K562 (cell line): ENCODE data around the gene IFNK. TPM values are rescaled to one million over a fixed set of nuclear protein-coding genes. Genes with fewer than 3 reads are reported as not detected.

Source experiments
- ATAC-seq: fragments of 200-7000 bp; cut with Tn5 transposase; 3 replicates; pipeline ENCODE4 v1.9.1; 2020; ENCODE audit warnings: moderate library complexity
- BruUV-seq: library from RNA; stranded (reverse); fragments of 400-500 nt; replicated peaks from 2 replicates; lab custom pipeline; 2021; lab: Mats Ljungman, UMichigan
- CTCF ChIA-PET: fragments of 300-600 bp; formaldehyde crosslinking; extraction: SDS; loops from one replicate; lab custom pipeline; 2021; ENCODE audit warnings: low intra/inter-chr PET ratio; lab: Yijun Ruan, JAX
- POLR2A ChIA-PET: fragments of 300-600, 350-650 bp; sonication (Branson Sonifier 250); formaldehyde crosslinking; extraction: SDS; loops from one replicate; lab custom pipeline; 2021; ENCODE audit warnings: antibody characterized with exemption, inconsistent platforms; lab: Yijun Ruan, JAX
- DNase-seq, 4 experiments: peaks; one replicate each; pipeline versions ENCODE4 v3.0.0 to v3.0.0-alpha.2; 2011 to 2018; ENCODE audit warnings: low spot score in 3 of 4, mixed read lengths in 3 of 4; ENCODE audit errors: extremely low read depth in 1 of 4
- FAIRE-seq: peaks from 2 replicates; lab custom pipeline; 2011; peaks lifted over from hg19 to GRCh38; lab: Jason Lieb, UNC
- H2AFZ ChIP-seq: 2 replicates; pipeline ENCODE4 v1.6.0; 2011; ENCODE audit warnings: low read depth, low read length, control low read depth, inconsistent platforms
- H3K27ac ChIP-seq: fragments of 200-600 bp; 3 replicates; pipeline ENCODE4 v1.8.0; 2011; ENCODE audit warnings: low read depth, mild to moderate bottlenecking, control low read depth, inconsistent platforms, low read length, moderate library complexity, mixed read lengths; ENCODE audit errors: extremely low read depth
- H3K27me3 ChIP-seq, 2 experiments: fragments of 300-600 bp in 1 of 2; 2 replicates in 1 of 2; 3 replicates in 1 of 2; pipeline versions ENCODE4 v1.6.0 to v1.8.0; 2011; ENCODE audit warnings: inconsistent platforms in 2 of 2, low read length in 2 of 2, mild to moderate bottlenecking in 1 of 2, mixed read lengths in 1 of 2, moderate library complexity in 1 of 2; ENCODE audit not compliant: control insufficient read depth in 2 of 2, insufficient read depth in 2 of 2
- H3K36me3 ChIP-seq: fragments of 300-600 bp; 3 replicates; pipeline ENCODE4 v1.8.0; 2011; ENCODE audit warnings: mild to moderate bottlenecking, low read length, inconsistent platforms; ENCODE audit not compliant: control insufficient read depth, insufficient read depth
- H3K4me1 ChIP-seq, 2 experiments: fragments of 200-600 bp in 1 of 2; replicated peaks in 1 of 2; 2 replicates in 1 of 2; 3 replicates in 1 of 2; pipeline versions ENCODE4 v1.5.1 to v1.8.0; 2011; ENCODE audit warnings: inconsistent platforms in 2 of 2, low read length in 2 of 2, mild to moderate bottlenecking in 1 of 2, mixed read lengths in 1 of 2, moderate library complexity in 1 of 2; ENCODE audit not compliant: control insufficient read depth in 2 of 2, insufficient read depth in 2 of 2
- H3K4me2 ChIP-seq: 2 replicates; pipeline ENCODE4 v1.6.1; 2011; ENCODE audit warnings: low read length, control low read depth, inconsistent platforms, mixed read lengths; ENCODE audit not compliant: insufficient read depth
- H3K4me3 ChIP-seq: fragments of 200-600 bp; sonication (generic), shearing (Covaris generic); 2 replicates; pipeline ENCODE4 v1.5.1; 2016; ENCODE audit warnings: control low read depth, inconsistent platforms
- H3K79me2 ChIP-seq: fragments of 200-600 bp; 3 replicates; pipeline ENCODE4 v1.8.0; 2011; ENCODE audit warnings: low read length, inconsistent platforms; ENCODE audit not compliant: control insufficient read depth, insufficient read depth
- H3K9ac ChIP-seq, 2 experiments: 2 replicates each; pipeline versions ENCODE4 v1.6.0 to v1.6.1; 2011; ENCODE audit warnings: low read depth in 2 of 2, low read length in 2 of 2, control low read depth in 1 of 2, inconsistent platforms in 1 of 2, mild to moderate bottlenecking in 1 of 2, mixed read lengths in 1 of 2; ENCODE audit not compliant: insufficient read depth in 1 of 2
- H3K9me1 ChIP-seq: one replicate; pipeline ENCODE4 v1.6.0; 2011; ENCODE audit warnings: inconsistent platforms, mild to moderate bottlenecking, low read length, moderate library complexity; ENCODE audit not compliant: control insufficient read depth, insufficient read depth
- H3K9me3 ChIP-seq: replicated peaks from 2 replicates; pipeline ENCODE4 v1.5.1; 2011; ENCODE audit warnings: low read depth, low read length, inconsistent platforms; ENCODE audit not compliant: control insufficient read depth, insufficient read depth
- H4K20me1 ChIP-seq: replicated peaks from 2 replicates; pipeline ENCODE4 v1.6.1; 2011; ENCODE audit warnings: low read length, inconsistent platforms, mixed read lengths; ENCODE audit not compliant: control insufficient read depth, insufficient read depth
- NRF1 ChIP-seq, 2 experiments: fragments of 450-650 bp; IDR thresholded peaks in 1 of 2; conservative IDR thresholded peaks in 1 of 2; 2 replicates each; pipeline ENCODE4 v1.6.1; 2014; ENCODE audit warnings: mild to moderate bottlenecking in 2 of 2
- WGBS: fragments of 100-300 bp; shearing (Covaris generic); methylation state at CpG from one replicate; pipeline ENCODE4 v1.1.6; 2016; ENCODE audit warnings: low coverage, mixed read lengths; ENCODE audit not compliant: insufficient coverage; ENCODE audit errors: missing lambda C conversion rate; 5-methylcytosine and 5-hydroxymethylcytosine counted together
- in situ Hi-C: fragments of 300-500 bp; cut with MboI; formaldehyde crosslinking; loops from 4 replicates; pipeline ENCODE4 v1.15.0; 2018; ENCODE audit warnings: inconsistent platforms, mixed read lengths
- intact Hi-C: fragments of 100-400 bp; cut with micrococcal nuclease; formaldehyde crosslinking; loops from 2 replicates; pipeline ENCODE4 v1.14.2; 2022
- polyA plus RNA-seq, 8 experiments: library from polyadenylated mRNA; depleted of rRNA in 4 of 8; stranded (reverse) in 5 of 8; unstranded in 3 of 8; fragments of >200 nt; fragmentation: Nextera tagmentation in 2 of 8; fragmentation: Illumina TruSeq in 1 of 8; extraction: Ambion mirVana in 2 of 8; extraction: Trizol in 1 of 8; gene quantifications; 2 replicates each; pipeline versions ENCODE4 v1.2.1 to v1.2.3, GENCODE V29; 2011 to 2014; ENCODE audit warnings: inconsistent platforms in 1 of 8, missing spikeins in 1 of 8
- total RNA-seq, 7 experiments: library from RNA; depleted of rRNA in 6 of 7; stranded (reverse); fragments of >200 nt in 6 of 7; fragmentation: Illumina TruSeq in 2 of 7; extraction: Trizol in 2 of 7; gene quantifications; 2 replicates each; pipeline versions ENCODE4 v1.2.1 to v1.2.3, GENCODE V29; 2011 to 2021; ENCODE audit warnings: low replicate concordance in 1 of 7
- TF ChIP-seq, protein P1 (sequence below): fragments of 200-800 bp; sonication (Bioruptor generic); IDR thresholded peaks from 2 replicates; pipeline ENCODE4 v1.6.1; 2017; ENCODE audit warnings: missing genetic modification characterization, missing compliant biosample characterization
- TF ChIP-seq, protein P2 (sequence below): fragments of 450-650 bp; IDR thresholded peaks from one replicate; pipeline ENCODE4 v1.6.1; 2018; ENCODE audit warnings: mild to moderate bottlenecking, moderate library complexity; ENCODE audit not compliant: partially characterized antibody

IFNK gene
- total and polyA plus RNA-seq, 9 of the 15 experiments (the other 6 are each of a cell fraction or from before 2014, with no cell fraction given): 0.11 TPM; not detected in 8

DNA sequence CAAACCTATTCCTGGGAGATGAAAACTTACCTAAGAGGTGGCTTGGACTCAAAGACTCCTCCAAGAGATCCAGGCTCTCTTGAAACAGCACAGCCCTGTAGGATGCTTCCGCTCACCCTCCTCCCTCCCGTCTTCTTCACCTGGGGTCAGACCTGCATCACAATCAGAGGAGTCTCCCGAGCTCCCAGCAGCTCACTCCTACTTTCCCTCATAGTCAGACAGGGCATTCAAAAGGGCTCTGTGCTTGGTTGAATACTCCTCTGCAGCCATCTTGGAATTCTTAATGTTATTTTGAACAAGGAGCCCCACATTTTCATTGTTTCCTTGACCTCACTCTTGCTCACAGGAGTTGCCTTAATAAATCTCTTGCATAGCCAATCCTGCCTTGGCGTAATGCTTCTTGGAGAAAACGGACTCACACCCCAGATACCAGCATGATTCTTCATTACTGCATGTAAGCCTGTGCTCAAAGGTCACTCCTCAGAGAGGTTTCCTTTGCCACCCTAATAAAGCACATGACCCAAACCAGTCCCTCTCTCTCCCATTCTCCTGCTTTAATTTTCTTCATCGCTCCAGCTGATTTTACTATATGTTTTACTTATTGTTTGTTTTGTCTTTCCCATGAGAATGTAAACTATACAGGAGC lies 47.1 kb upstream of the IFNK start:
- Histone ChIP-seq H2AFZ (no peak overlapping the region), H3K4me2 (no peak overlapping the region), H3K79me2 (peaks cover 71% of the 10 kb centered on the region), H3K4me1 (peaks cover 9 to 25% of the 10 kb centered on the region in 2 experiments; a peak in 3 of 5 replicates), H3K36me3 (no peaks in the 10 kb centered on the region), H3K9ac (no peak overlapping the region), H3K9me3 (0 out of 2 replicates have a peak, but pooled peaks cover 2% of the 10 kb centered on the region), H4K20me1 (no peaks in the 10 kb centered on the region), H3K27me3 (no peaks in the 10 kb centered on the region), H3K9me1 (no peaks in the 10 kb centered on the region), H3K4me3 (no peak overlapping the region), H3K27ac (no peak overlapping the region; the same call in 2 of the 3 replicates)
- intact Hi-C loops (no loop called here), in situ Hi-C loops (no loop called here)
- WGBS: 89% methylated on average over 3 of the region's 6 CpGs
- TF ChIP-seq, protein P1, sequence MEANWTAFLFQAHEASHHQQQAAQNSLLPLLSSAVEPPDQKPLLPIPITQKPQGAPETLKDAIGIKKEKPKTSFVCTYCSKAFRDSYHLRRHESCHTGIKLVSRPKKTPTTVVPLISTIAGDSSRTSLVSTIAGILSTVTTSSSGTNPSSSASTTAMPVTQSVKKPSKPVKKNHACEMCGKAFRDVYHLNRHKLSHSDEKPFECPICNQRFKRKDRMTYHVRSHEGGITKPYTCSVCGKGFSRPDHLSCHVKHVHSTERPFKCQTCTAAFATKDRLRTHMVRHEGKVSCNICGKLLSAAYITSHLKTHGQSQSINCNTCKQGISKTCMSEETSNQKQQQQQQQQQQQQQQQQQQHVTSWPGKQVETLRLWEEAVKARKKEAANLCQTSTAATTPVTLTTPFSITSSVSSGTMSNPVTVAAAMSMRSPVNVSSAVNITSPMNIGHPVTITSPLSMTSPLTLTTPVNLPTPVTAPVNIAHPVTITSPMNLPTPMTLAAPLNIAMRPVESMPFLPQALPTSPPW (CRISPR knock-in tag): no peak
- no peak for TF ChIP-seq NRF1 (conservative IDR thresholded peaks at IDR 0.05 in 1 of 2, IDR thresholded peaks at IDR 0.05 in 1 of 2)
- TF ChIP-seq, protein P2, sequence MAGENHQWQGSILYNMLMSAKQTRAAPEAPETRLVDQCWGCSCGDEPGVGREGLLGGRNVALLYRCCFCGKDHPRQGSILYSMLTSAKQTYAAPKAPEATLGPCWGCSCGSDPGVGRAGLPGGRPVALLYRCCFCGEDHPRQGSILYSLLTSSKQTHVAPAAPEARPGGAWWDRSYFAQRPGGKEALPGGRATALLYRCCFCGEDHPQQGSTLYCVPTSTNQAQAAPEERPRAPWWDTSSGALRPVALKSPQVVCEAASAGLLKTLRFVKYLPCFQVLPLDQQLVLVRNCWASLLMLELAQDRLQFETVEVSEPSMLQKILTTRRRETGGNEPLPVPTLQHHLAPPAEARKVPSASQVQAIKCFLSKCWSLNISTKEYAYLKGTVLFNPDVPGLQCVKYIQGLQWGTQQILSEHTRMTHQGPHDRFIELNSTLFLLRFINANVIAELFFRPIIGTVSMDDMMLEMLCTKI: no peak
- BruUV-seq: no TSS peak
- DNase-seq: no peak
- FAIRE-seq: no peak
- CTCF ChIA-PET: no interaction called here
- no peak for ATAC-seq
- POLR2A ChIA-PET: no interaction called here
